H4 (cell line): ENCODE results near the gene UMAD1. TPM values are rescaled to one million over a fixed set of nuclear protein-coding genes. Genes with fewer than 3 reads are reported as not detected.

ENCODE experiments used
- DNase-seq: peaks from one replicate; pipeline ENCODE4 v3.0.0-alpha.2; 2015; ENCODE audit warnings: low spot score
- total RNA-seq: library from RNA; depleted of rRNA; stranded (reverse); fragments of >200 nt; shearing (Covaris generic); gene quantifications from 2 replicates; pipeline ENCODE4 v1.2.3, GENCODE V29; 2014

The UMAD1 gene
- total RNA-seq, 1 experiment from 2014 or later: 65.9 TPM

- DNase-seq: no peak
These were observed 80.4 kb downstream of the UMAD1 start for GRCh38 chr7:7720750-7721621.

GRCh38 chr7:7731732-7732131, 91.2 kb downstream of the UMAD1 start:
- no peak for DNase-seq

GRCh38 chr7:7732621-7733281, 92.2 kb downstream of the UMAD1 start:
- peak; percentile 89 for DNase-seq

- no peak for DNase-seq
These were observed 96.1 kb downstream of the UMAD1 start for GRCh38 chr7:7736671-7737070.

GRCh38 chr7:7737674-7738073, 97.1 kb downstream of the UMAD1 start:
- DNase-seq: no peak

GRCh38 chr7:7738177-7738576, 97.6 kb downstream of the UMAD1 start:
- DNase-seq: no peak

GRCh38 chr7:7738622-7739021, 98.1 kb downstream of the UMAD1 start:
- DNase-seq: no peak

GRCh38 chr7:7739204-7740036, 98.9 kb downstream of the UMAD1 start:
- no peak for DNase-seq

GRCh38 chr7:7740037-7740355, 99.4 kb downstream of the UMAD1 start:
- DNase-seq: no peak

GRCh38 chr7:7742223-7742622, 101.7 kb downstream of the UMAD1 start:
- no peak for DNase-seq

GRCh38 chr7:7745258-7745657, 104.7 kb downstream of the UMAD1 start:
- no peak for DNase-seq

- no peak for DNase-seq
These were observed 105.4 kb downstream of the UMAD1 start for GRCh38 chr7:7745966-7746365.

GRCh38 chr7:7746458-7746857, 105.9 kb downstream of the UMAD1 start:
- DNase-seq: no peak

GRCh38 chr7:7750571-7751242, 110.2 kb downstream of the UMAD1 start:
- no peak for DNase-seq

GRCh38 chr7:7751243-7752092, 110.9 kb downstream of the UMAD1 start:
- no peak for DNase-seq

- DNase-seq: no peak
These were observed 116.0 kb downstream of the UMAD1 start for GRCh38 chr7:7756577-7756976.

GRCh38 chr7:7757576-7757975, 117.0 kb downstream of the UMAD1 start:
- DNase-seq: no peak

GRCh38 chr7:7761340-7761973, 120.9 kb downstream of the UMAD1 start:
- peak; percentile 64 for DNase-seq

GRCh38 chr7:7761974-7762779, 121.6 kb downstream of the UMAD1 start:
- peak; percentile 72 for DNase-seq
